ENCODE measurements around the gene NELFE. TPM values are rescaled to one million over a fixed set of nuclear protein-coding genes. Genes with fewer than 3 reads are reported as not detected.
"Not testable (repeated sequence)": the region's sequence is repeated elsewhere in the genome, so short reads cannot be mapped to it uniquely, and the experiment has no call there.

Gene NELFE
- total RNA-seq, 4 donors from 2014 or later = 53.2 to 88.2 (median 83.4) TPM

DNA sequence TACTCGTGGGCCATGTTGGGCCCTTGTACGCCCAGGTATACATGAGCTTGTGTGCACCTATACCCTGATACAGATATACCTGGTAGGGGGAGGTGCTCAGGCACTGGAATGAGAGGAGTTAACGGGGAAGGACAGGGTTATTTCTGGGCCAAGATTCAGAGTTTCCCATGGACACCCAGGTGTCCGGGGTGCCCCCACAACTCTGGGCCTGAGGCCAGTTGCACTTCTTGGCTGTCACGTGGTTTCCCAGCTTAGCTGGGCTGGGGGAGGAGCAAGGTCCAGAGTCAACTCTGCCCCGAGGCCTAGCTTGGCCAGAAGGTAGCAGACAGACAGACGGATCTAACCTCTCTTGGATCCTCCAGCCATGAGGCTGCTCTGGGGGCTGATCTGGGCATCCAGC lies 23.0 kb upstream of the NELFE start, which contains the start of gene C4A:
TSS of gene C4A (plus strand) at position 314 of the 400 bp plus-strand sequence. CDS start at position 365, 51 bp downstream.
- intact Hi-C loops (cut with DNase I; ENCODE audit: low total_unique reads); DNase-seq (ENCODE audit: low spot score in 2 of 2); H3K4me3 ChIP-seq (ENCODE audit: low read depth, poor library complexity, severe bottlenecking): not testable (repeated sequence)
- no CpG with 5 or more reads among the region's 7 CpGs for WGBS, 2 donors

DNA sequence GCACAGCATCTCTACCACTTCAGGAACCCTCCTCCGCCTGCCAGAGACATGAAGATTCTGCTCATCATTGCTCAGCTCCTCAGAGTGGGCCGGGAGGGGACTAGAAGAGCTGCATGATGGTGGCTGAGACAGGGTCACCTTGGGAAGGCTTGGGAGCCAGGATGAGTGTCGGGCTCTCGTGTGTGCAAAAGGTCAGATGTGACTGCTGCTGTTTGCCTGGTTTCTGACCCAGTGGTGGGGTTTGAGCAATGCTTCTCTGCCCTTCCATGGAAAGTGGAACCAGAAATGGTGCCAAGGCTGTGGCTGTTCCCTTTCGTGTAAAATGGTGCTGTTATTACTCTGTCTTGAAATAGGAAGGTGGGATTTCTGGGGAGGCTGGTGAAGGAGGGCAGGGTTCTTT lies 22.2 kb upstream of the NELFE start:
- intact Hi-C loops (cut with DNase I; ENCODE audit: low total_unique reads); DNase-seq (ENCODE audit: low spot score in 2 of 2); H3K4me3 ChIP-seq (ENCODE audit: low read depth, poor library complexity, severe bottlenecking): not testable (repeated sequence)
- WGBS, 2 donors = no CpG with 5 or more reads among the region's 5 CpGs

DNA sequence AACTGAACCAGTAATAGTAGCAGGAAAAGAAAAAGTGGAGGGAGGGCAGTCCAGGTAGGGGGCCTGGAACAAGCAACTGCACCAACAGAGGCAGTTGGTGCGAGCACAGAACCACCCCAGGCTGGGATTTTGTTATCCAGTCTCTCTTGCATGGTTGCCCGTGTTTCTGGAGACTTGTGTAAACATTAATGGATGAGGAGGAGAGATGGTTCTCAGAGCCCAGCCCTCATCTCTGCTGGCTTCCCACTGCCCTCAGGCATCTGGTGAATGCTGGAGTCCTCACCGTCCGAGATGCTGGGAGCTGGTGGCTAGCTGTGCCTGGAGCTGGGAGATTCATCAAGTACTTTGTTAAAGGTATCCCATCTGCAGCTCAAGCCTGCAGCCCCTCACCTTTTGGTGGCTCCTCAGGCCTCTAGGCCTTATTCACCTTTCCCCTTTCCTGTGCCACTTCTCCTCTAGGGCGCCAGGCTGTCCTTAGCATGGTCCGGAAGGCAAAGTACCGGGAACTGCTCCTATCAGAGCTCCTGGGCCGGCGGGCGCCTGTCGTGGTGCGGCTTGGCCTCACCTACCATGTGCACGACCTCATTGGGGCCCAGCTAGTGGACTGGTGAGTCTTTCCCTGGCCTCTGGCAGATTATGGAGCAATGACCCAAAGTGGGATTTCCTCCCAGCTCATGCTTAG lies 21.6 kb upstream of the NELFE start:
- intact Hi-C loops (cut with DNase I; ENCODE audit: low total_unique reads); H3K4me3 ChIP-seq (ENCODE audit: low read depth, poor library complexity, severe bottlenecking); DNase-seq (ENCODE audit: low spot score in 2 of 2): not testable (repeated sequence)
- WGBS, 2 donors = 89 to 94% methylated on average over 6 to 11 of the region's 13 CpGs

DNA sequence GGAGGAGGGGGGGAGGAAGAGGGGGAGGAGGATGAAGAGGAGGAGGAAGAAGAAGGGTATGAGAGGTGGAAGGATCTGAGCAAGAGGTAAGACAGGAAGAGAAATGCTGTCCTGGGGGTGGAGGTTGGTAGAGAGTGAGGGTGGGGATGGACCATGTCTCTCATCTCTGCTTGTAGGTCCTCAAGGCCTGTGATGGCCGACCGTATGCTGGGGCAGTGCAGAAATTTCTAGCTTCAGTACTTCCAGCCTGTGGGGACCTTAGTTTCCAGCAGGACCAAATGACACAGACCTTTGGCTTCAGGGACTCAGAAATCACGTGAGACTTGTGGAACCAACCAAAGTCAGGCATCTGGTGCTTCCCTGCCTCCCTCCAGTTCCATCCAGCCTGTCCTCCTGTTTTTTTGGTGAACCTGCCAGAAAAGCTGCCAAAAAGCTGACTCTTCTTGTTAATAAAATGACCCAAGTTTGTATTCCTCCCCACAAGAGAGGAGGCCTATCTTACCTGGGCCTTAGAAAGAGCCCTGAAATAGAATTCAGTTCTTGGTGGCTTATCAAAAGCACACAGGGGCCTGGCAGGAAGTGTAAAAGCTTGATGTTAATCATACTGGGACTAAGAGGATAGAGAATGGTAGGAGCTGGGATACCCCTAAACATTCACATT lies 20.6 kb upstream of the NELFE start:
- WGBS, 2 donors = 82 to 96% methylated on average over 3 of the region's 3 CpGs
- DNase-seq (ENCODE audit: low spot score in 2 of 2) = no peak
- intact Hi-C loops (cut with DNase I; ENCODE audit: low total_unique reads) = no loop called here
- no peak overlapping the region for H3K4me3 ChIP-seq (ENCODE audit: low read depth, poor library complexity, severe bottlenecking)
- no peak for TF ChIP-seq POLR2A (IDR thresholded peaks at IDR 0.05)
- TF ChIP-seq, protein P1, sequence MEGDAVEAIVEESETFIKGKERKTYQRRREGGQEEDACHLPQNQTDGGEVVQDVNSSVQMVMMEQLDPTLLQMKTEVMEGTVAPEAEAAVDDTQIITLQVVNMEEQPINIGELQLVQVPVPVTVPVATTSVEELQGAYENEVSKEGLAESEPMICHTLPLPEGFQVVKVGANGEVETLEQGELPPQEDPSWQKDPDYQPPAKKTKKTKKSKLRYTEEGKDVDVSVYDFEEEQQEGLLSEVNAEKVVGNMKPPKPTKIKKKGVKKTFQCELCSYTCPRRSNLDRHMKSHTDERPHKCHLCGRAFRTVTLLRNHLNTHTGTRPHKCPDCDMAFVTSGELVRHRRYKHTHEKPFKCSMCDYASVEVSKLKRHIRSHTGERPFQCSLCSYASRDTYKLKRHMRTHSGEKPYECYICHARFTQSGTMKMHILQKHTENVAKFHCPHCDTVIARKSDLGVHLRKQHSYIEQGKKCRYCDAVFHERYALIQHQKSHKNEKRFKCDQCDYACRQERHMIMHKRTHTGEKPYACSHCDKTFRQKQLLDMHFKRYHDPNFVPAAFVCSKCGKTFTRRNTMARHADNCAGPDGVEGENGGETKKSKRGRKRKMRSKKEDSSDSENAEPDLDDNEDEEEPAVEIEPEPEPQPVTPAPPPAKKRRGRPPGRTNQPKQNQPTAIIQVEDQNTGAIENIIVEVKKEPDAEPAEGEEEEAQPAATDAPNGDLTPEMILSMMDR (IDR thresholded peaks at IDR 0.05) = no peak

DNA sequence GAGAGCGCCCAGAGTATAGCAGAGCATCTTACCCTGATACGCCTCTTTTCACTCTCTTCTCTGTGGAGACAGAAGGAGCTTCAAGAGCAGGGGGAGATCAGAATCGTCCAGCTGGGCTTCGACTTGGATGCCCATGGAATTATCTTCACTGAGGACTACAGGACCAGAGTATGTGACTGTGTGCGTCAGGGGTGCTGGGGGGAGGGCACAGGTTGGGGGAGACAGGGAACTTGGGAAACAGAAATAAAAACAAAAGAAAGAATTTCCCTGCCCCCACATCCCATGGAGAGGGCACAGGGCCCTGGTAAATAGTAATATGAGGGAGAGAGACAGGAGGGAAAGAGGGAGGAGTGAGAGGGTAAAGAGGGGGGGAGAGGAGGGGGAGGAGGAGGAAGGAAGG lies 20.1 kb upstream of the NELFE start:
- intact Hi-C loops (cut with DNase I; ENCODE audit: low total_unique reads) = no loop called here
- DNase-seq (ENCODE audit: low spot score in 2 of 2) = no peak

DNA sequence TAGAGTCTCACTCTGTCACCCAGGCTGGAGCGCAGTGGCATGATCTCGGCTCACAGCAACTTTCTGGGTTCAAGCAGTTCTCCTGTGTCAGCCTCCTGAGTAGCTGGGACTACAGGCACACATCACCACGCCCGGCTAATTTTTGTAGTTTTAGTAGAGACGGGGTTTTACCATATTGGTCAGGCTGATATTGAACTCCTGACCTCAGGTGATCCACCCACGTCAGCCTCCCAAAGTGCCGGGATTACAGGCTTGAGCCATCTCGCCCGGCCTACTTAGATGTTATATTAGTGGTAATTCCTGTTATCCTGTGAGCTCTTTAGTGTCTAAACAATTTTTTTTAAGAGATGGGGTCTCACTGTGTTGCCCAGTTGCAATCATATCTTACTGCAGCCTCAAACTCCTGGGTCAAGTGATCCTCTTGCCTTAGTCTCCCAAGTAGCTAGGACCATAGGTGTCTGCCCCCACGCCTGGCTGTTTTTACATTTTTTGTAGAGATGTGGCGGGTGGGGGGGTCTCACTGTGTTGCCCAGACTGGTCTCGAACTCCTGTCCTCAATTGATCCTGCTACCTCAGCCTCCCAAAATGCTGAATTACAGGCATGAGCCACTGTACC lies 19.2 kb upstream of the NELFE start:
- 94 to 96% methylated on average over 12 of the region's 12 CpGs for WGBS, 2 donors
- intact Hi-C loops (cut with DNase I; ENCODE audit: low total_unique reads) = no loop called here
- TF ChIP-seq, protein P1 (IDR thresholded peaks at IDR 0.05) = no peak
- no peak for TF ChIP-seq POLR2A (IDR thresholded peaks at IDR 0.05)
- no peak for DNase-seq (ENCODE audit: low spot score in 2 of 2)
- H3K4me3 ChIP-seq (ENCODE audit: low read depth, poor library complexity, severe bottlenecking) = no peak overlapping the region

More for the DNA sequence above, 20.1 kb upstream of the NELFE start:
- TF ChIP-seq POLR2A (IDR thresholded peaks at IDR 0.05) = no peak
- TF ChIP-seq, protein P1 (IDR thresholded peaks at IDR 0.05) = no peak
- H3K4me3 ChIP-seq (ENCODE audit: low read depth, poor library complexity, severe bottlenecking) = no peak overlapping the region
- WGBS, 2 donors = 90 to 95% methylated on average over 5 of the region's 5 CpGs

DNA sequence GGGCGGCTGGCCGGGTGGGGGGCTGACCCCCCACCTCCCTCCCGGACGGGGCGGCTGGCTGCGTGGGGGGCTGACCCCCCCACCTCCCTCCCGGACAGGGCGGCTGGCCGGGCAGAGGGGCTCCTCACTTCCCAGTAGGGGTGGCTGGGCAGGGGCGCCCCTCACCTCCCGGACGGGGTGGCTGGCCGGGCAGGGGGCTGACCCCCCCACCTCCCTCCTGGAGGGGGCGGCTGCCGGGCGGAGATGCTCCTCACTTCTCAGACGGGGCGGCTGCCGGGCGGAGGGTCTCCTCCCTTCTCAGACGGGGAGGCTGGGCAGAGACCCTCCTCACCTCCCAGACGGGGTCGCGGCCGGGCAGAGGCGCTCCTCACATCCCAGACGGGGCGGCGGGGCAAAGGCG lies 17.3 kb upstream of the NELFE start:
- intact Hi-C loops (cut with DNase I; ENCODE audit: low total_unique reads); H3K4me3 ChIP-seq (ENCODE audit: low read depth, poor library complexity, severe bottlenecking); DNase-seq (ENCODE audit: low spot score in 2 of 2): not testable (repeated sequence)
- WGBS, 2 donors = 97% methylated on average over 7 to 20 of the region's 30 CpGs

All from lower leg skin (tissue), 4 donors.